Measurements from ENCODE around the gene OTOP3. TPM values are rescaled to one million over a fixed set of nuclear protein-coding genes. Genes with fewer than 3 reads are reported as not detected.

The OTOP3 gene
- polyA plus RNA-seq, 1 donor (not counting 4 experiments of a cell fraction or from before 2014, with no cell fraction given), result 0.03 TPM

DNA sequence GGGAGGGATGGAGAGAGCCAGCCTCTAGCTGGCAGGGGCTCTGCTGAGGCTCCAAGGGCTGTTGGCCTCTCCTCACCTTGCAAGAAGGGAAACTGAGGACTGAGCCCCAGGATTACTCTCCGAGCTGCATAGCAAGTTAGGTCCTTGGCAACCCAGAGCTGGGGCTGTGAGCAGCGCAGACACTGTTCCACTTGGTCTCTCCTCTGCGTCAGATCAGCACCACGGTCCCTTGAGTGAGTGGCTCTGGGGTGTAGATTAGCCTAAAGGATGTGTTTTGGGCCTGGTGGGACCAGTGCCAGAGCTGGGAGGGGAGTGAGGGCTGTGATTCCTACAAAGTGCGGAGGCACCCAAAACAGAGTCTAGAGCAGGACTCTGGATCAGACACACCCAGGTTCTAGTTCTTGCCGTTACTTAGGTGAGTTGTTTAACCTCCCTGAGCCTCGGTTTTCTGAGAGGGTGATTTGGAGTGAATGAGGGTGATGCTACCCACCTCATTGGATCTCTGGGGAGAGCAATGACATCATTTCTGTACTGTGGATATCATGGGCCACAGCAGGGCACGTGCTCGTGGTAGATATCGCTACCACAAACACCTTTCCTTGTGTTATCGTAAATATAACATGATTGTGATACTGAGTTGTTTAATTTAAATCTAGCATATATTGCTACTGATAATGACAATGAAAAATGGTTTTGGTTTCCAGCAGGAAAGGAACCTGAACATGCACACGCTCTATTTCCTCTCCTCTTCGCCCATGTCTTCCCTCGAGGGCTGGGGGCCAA is 34.2 kb upstream of the OTOP3 start:
- Histone ChIP-seq H3K9me3 (ENCODE audit: control insufficient read depth, low read depth, low read length) (no peaks in the 10 kb centered on the region), H3K4me3 (ENCODE audit: control insufficient read depth in 2 of 3, extremely low read depth in 1 of 3, insufficient read depth in 2 of 3, low read depth in 1 of 3, low read length in 3 of 3) (no peak overlapping the region), H3K36me3 (ENCODE audit: control insufficient read depth in 2 of 2, extremely low read depth in 1 of 2, insufficient read depth in 2 of 2, low read length in 2 of 2) (no peaks in the 10 kb centered on the region), H3K79me2 (ENCODE audit: control insufficient read depth, insufficient read depth, low read length) (no peaks in the 10 kb centered on the region), H3K4me1 (ENCODE audit: control insufficient read depth, extremely low read depth, insufficient read depth, low read length) (peaks cover 4% of the 10 kb centered on the region), H3K27ac (ENCODE audit: control insufficient read depth, insufficient read depth, low read length) (no peak overlapping the region), H3K27me3 (ENCODE audit: control insufficient read depth, extremely low read depth, insufficient read depth, low read length) (peaks cover 3% of the 10 kb centered on the region), H3K9me1 (ENCODE audit: control insufficient read depth, extremely low read depth, insufficient read depth, low read length) (no peaks in the 10 kb centered on the region), H3K9ac (ENCODE audit: control insufficient read depth, extremely low read depth, insufficient read depth, low read length) (no peak overlapping the region), H3K4me2 (ENCODE audit: control insufficient read depth, extremely low read depth, insufficient read depth, low read depth, low read length) (no peak overlapping the region), H4K20me1 (ENCODE audit: control insufficient read depth, extremely low read depth, insufficient read depth, low read length) (no peaks in the 10 kb centered on the region), H2AFZ (ENCODE audit: control insufficient read depth, low read length) (no peak overlapping the region)
- no peak for FAIRE-seq
- dilution Hi-C loops (cut with MboI; ENCODE audit: extremely low pct_ligation_motif_present, low sequenced_read_pairs), result no loop called here
- DNase-seq (ENCODE audit: low read depth, low spot score), result no peak
- TF ChIP-seq EZH2 (IDR thresholded peaks at IDR 0.05; ENCODE audit: low read length), result no peak
- TF ChIP-seq, protein P1, sequence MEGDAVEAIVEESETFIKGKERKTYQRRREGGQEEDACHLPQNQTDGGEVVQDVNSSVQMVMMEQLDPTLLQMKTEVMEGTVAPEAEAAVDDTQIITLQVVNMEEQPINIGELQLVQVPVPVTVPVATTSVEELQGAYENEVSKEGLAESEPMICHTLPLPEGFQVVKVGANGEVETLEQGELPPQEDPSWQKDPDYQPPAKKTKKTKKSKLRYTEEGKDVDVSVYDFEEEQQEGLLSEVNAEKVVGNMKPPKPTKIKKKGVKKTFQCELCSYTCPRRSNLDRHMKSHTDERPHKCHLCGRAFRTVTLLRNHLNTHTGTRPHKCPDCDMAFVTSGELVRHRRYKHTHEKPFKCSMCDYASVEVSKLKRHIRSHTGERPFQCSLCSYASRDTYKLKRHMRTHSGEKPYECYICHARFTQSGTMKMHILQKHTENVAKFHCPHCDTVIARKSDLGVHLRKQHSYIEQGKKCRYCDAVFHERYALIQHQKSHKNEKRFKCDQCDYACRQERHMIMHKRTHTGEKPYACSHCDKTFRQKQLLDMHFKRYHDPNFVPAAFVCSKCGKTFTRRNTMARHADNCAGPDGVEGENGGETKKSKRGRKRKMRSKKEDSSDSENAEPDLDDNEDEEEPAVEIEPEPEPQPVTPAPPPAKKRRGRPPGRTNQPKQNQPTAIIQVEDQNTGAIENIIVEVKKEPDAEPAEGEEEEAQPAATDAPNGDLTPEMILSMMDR (optimal IDR thresholded peaks at IDR 0.05 in 1 of 3, IDR thresholded peaks at IDR 0.05 in 1 of 3, conservative IDR thresholded peaks at IDR 0.05 in 1 of 3; ENCODE audit: extremely low read depth in 1 of 3, insufficient read depth in 2 of 3, low read length in 3 of 3), result no peak

DNA sequence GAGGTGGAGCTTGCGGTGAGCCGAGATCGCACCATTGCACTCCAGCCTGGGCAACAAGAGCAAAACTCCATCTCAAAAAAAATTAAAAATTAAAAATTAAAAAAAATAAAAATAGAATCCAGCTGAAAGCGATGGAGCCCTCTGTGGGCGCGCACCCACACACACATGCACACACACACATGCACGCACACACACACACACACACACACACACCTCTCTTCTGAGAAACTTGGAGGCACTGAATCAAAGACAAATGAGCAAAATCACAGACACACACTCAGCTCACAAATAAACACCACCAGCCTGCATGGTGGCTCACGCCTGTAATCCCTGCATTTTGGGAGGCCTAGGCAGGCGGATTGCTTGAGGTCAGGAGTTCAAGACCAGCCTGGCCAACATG is 32.7 kb upstream of the OTOP3 start:
- Histone ChIP-seq H3K4me1 (ENCODE audit: control insufficient read depth, extremely low read depth, insufficient read depth, low read length) (peaks cover 4% of the 10 kb centered on the region), H3K9me3 (ENCODE audit: control insufficient read depth, low read depth, low read length) (no peaks in the 10 kb centered on the region), H3K27ac (ENCODE audit: control insufficient read depth, insufficient read depth, low read length) (no peak overlapping the region), H3K4me3 (ENCODE audit: control insufficient read depth in 2 of 3, extremely low read depth in 1 of 3, insufficient read depth in 2 of 3, low read depth in 1 of 3, low read length in 3 of 3) (no peak overlapping the region), H3K27me3 (ENCODE audit: control insufficient read depth, extremely low read depth, insufficient read depth, low read length) (no peaks in the 10 kb centered on the region), H3K9ac (ENCODE audit: control insufficient read depth, extremely low read depth, insufficient read depth, low read length) (no peak overlapping the region), H2AFZ (ENCODE audit: control insufficient read depth, low read length) (no peak overlapping the region), H3K79me2 (ENCODE audit: control insufficient read depth, insufficient read depth, low read length) (no peaks in the 10 kb centered on the region), H4K20me1 (ENCODE audit: control insufficient read depth, extremely low read depth, insufficient read depth, low read length) (no peaks in the 10 kb centered on the region), H3K36me3 (ENCODE audit: control insufficient read depth in 2 of 2, extremely low read depth in 1 of 2, insufficient read depth in 2 of 2, low read length in 2 of 2) (no peaks in the 10 kb centered on the region), H3K4me2 (ENCODE audit: control insufficient read depth, extremely low read depth, insufficient read depth, low read depth, low read length) (no peak overlapping the region), H3K9me1 (ENCODE audit: control insufficient read depth, extremely low read depth, insufficient read depth, low read length) (no peaks in the 10 kb centered on the region)
- FAIRE-seq (no peak), DNase-seq (ENCODE audit: low read depth, low spot score) (no peak)
- dilution Hi-C loops (cut with MboI; ENCODE audit: extremely low pct_ligation_motif_present, low sequenced_read_pairs), result no loop called here
- TF ChIP-seq, protein P1 (optimal IDR thresholded peaks at IDR 0.05 in 1 of 3, IDR thresholded peaks at IDR 0.05 in 1 of 3, conservative IDR thresholded peaks at IDR 0.05 in 1 of 3; ENCODE audit: extremely low read depth in 1 of 3, insufficient read depth in 2 of 3, low read length in 3 of 3), result no peak
- no peak for TF ChIP-seq EZH2 (IDR thresholded peaks at IDR 0.05; ENCODE audit: low read length)
